GM12878 (cell line): ENCODE measurements around the gene MBD5. TPM values are rescaled to one million over a fixed set of nuclear protein-coding genes. Genes with fewer than 3 reads are reported as not detected.

Experiments used
- ASH2L ChIP-seq: fragments of 300-600, 200-600 bp; sonication (generic); IDR thresholded peaks from 2 replicates; pipeline ENCODE4 v1.6.1; 2017; ENCODE audit warnings: low read depth, mild to moderate bottlenecking, borderline replicate concordance
- BHLHE40 ChIP-seq, 2 experiments: fragments of 450-650 bp in 1 of 2; IDR thresholded peaks; 2 replicates each; pipeline ENCODE4 v1.6.1; 2011 to 2017; ENCODE audit warnings: low read depth in 2 of 2, borderline replicate concordance in 1 of 2, improper control_type of control experiment in 1 of 2, low read length in 1 of 2, mild to moderate bottlenecking in 1 of 2
- EED ChIP-seq: sonication (generic); IDR thresholded peaks from 2 replicates; pipeline ENCODE4 v1.6.1; 2016; ENCODE audit warnings: antibody characterized with exemption, low read depth
- IRF4 ChIP-seq: IDR thresholded peaks from 2 replicates; pipeline ENCODE4 v1.6.1; 2011; ENCODE audit warnings: low read depth, low read length
- MYB ChIP-seq: fragments of 150-350 bp; IDR thresholded peaks from 2 replicates; pipeline ENCODE4 v1.6.1; 2014; ENCODE audit warnings: mild to moderate bottlenecking, low read depth, low read length, borderline replicate concordance
- NFIC ChIP-seq: IDR thresholded peaks from 2 replicates; pipeline ENCODE4 v1.6.1; 2012; ENCODE audit warnings: low read depth, mild to moderate bottlenecking, inconsistent platforms, low read length, moderate library complexity
- POLR2A ChIP-seq: IDR thresholded peaks from 2 replicates; pipeline ENCODE4 v1.6.1; 2011; ENCODE audit warnings: low read depth, mild to moderate bottlenecking, low read length
- STAT1 ChIP-seq: fragments of 450-650 bp; conservative IDR thresholded peaks from 2 replicates; pipeline ENCODE4 v1.6.1; 2014; ENCODE audit warnings: antibody characterized with exemption, mild to moderate bottlenecking
- TARDBP ChIP-seq: IDR thresholded peaks from 2 replicates; pipeline ENCODE4 v1.6.1; 2016; ENCODE audit warnings: borderline replicate concordance
- YBX1 ChIP-seq: fragments of 450-650 bp; IDR thresholded peaks from 2 replicates; pipeline ENCODE4 v1.6.1; 2016; ENCODE audit warnings: antibody characterized with exemption
- polyA plus RNA-seq, 11 experiments: library from polyadenylated mRNA; depleted of rRNA in 4 of 11; unstranded in 6 of 11; stranded (reverse) in 5 of 11; fragments of >200 nt; fragmentation: Nextera tagmentation in 4 of 11; fragmentation: Illumina TruSeq in 1 of 11; extraction: Ambion mirVana in 4 of 11; extraction: Trizol in 1 of 11; gene quantifications; 1 replicate in 1 of 11; 2 replicates in 10 of 11; pipeline versions ENCODE4 v1.2.1 to v1.2.3, GENCODE V29; 2011 to 2016; ENCODE audit warnings: inconsistent platforms in 2 of 11, missing spikeins in 2 of 11, low read depth in 1 of 11
- total RNA-seq, 4 experiments: library from RNA; depleted of rRNA in 3 of 4; stranded (reverse); fragments of >200 nt in 3 of 4; fragmentation: Illumina TruSeq in 1 of 4; extraction: Trizol in 1 of 4; gene quantifications; 2 replicates each; pipeline versions ENCODE4 v1.2.1 to v1.2.3, GENCODE V29; 2013 to 2021
- TF ChIP-seq, protein P1 (sequence below): IDR thresholded peaks from 2 replicates; pipeline ENCODE4 v1.6.1; 2012; ENCODE audit warnings: improper control_type of control experiment, low read depth, low read length; ENCODE audit not compliant: insufficient replicate concordance
- TF ChIP-seq, protein P2 (sequence below): fragments of 450-650 bp; IDR thresholded peaks from 2 replicates; pipeline ENCODE4 v1.6.1; 2017; ENCODE audit warnings: antibody characterized with exemption, mild to moderate bottlenecking, moderate library complexity
- TF ChIP-seq, protein P3 (sequence below): fragments of 450-650 bp; formaldehyde crosslinking; IDR thresholded peaks from 2 replicates; pipeline ENCODE4 v1.4.0; 2020; ENCODE audit warnings: mild to moderate bottlenecking, moderate library complexity
- TF ChIP-seq, protein P4 (sequence below): fragments of 450-650 bp; IDR thresholded peaks from 2 replicates; pipeline ENCODE4 v1.6.1; 2014; ENCODE audit warnings: mild to moderate bottlenecking

MBD5 gene
- total and polyA plus RNA-seq, 10 of the 15 experiments (the other 5 are each of a cell fraction or from before 2014, with no cell fraction given) = 7.4 to 58.0 (median 21.2) TPM

DNA sequence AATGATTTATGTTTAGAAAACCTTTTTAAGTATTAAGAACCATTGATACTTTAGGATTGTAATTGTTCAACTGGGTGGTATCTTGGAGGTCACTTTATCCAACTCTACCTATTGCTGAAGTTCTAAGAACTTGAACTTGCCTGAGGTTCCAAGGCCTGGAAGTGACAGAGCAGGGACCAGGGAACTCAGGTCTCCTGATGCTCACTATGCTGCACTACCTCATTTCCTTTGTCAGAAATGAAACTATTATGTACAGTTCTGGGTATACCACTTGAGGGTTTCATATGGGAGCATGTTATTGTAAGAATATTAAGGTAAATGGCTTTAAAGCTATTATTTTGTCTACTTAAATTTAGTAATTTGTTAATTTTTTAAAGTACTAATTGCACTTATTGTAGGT is 3.0 kb downstream of the MBD5 start (continued):
- TF ChIP-seq, protein P1, sequence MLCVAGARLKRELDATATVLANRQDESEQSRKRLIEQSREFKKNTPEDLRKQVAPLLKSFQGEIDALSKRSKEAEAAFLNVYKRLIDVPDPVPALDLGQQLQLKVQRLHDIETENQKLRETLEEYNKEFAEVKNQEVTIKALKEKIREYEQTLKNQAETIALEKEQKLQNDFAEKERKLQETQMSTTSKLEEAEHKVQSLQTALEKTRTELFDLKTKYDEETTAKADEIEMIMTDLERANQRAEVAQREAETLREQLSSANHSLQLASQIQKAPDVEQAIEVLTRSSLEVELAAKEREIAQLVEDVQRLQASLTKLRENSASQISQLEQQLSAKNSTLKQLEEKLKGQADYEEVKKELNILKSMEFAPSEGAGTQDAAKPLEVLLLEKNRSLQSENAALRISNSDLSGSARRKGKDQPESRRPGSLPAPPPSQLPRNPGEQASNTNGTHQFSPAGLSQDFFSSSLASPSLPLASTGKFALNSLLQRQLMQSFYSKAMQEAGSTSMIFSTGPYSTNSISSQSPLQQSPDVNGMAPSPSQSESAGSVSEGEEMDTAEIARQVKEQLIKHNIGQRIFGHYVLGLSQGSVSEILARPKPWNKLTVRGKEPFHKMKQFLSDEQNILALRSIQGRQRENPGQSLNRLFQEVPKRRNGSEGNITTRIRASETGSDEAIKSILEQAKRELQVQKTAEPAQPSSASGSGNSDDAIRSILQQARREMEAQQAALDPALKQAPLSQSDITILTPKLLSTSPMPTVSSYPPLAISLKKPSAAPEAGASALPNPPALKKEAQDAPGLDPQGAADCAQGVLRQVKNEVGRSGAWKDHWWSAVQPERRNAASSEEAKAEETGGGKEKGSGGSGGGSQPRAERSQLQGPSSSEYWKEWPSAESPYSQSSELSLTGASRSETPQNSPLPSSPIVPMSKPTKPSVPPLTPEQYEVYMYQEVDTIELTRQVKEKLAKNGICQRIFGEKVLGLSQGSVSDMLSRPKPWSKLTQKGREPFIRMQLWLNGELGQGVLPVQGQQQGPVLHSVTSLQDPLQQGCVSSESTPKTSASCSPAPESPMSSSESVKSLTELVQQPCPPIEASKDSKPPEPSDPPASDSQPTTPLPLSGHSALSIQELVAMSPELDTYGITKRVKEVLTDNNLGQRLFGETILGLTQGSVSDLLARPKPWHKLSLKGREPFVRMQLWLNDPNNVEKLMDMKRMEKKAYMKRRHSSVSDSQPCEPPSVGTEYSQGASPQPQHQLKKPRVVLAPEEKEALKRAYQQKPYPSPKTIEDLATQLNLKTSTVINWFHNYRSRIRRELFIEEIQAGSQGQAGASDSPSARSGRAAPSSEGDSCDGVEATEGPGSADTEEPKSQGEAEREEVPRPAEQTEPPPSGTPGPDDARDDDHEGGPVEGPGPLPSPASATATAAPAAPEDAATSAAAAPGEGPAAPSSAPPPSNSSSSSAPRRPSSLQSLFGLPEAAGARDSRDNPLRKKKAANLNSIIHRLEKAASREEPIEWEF = no peak
- TF ChIP-seq ASH2L (no peak), YBX1 (no peak), MYB (no peak), POLR2A (no peak), NFIC (peak; percentile 55; the same call in 1 of the 2 replicates), BHLHE40 (IDR thresholded peaks at IDR 0.05; ENCODE audit: borderline replicate concordance in 1 of 2, low read depth in 2 of 2, low read length in 1 of 2) (no peak), EED (peak; percentile 59; the same call in 1 of the 2 replicates), TARDBP (no peak), STAT1 (no peak), IRF4 (0 out of 2 replicates have a peak, but pooled peaks have one; percentile 26)
- TF ChIP-seq, protein P2, sequence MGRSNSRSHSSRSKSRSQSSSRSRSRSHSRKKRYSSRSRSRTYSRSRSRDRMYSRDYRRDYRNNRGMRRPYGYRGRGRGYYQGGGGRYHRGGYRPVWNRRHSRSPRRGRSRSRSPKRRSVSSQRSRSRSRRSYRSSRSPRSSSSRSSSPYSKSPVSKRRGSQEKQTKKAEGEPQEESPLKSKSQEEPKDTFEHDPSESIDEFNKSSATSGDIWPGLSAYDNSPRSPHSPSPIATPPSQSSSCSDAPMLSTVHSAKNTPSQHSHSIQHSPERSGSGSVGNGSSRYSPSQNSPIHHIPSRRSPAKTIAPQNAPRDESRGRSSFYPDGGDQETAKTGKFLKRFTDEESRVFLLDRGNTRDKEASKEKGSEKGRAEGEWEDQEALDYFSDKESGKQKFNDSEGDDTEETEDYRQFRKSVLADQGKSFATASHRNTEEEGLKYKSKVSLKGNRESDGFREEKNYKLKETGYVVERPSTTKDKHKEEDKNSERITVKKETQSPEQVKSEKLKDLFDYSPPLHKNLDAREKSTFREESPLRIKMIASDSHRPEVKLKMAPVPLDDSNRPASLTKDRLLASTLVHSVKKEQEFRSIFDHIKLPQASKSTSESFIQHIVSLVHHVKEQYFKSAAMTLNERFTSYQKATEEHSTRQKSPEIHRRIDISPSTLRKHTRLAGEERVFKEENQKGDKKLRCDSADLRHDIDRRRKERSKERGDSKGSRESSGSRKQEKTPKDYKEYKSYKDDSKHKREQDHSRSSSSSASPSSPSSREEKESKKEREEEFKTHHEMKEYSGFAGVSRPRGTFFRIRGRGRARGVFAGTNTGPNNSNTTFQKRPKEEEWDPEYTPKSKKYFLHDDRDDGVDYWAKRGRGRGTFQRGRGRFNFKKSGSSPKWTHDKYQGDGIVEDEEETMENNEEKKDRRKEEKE = no peak
- TF ChIP-seq, protein P3, sequence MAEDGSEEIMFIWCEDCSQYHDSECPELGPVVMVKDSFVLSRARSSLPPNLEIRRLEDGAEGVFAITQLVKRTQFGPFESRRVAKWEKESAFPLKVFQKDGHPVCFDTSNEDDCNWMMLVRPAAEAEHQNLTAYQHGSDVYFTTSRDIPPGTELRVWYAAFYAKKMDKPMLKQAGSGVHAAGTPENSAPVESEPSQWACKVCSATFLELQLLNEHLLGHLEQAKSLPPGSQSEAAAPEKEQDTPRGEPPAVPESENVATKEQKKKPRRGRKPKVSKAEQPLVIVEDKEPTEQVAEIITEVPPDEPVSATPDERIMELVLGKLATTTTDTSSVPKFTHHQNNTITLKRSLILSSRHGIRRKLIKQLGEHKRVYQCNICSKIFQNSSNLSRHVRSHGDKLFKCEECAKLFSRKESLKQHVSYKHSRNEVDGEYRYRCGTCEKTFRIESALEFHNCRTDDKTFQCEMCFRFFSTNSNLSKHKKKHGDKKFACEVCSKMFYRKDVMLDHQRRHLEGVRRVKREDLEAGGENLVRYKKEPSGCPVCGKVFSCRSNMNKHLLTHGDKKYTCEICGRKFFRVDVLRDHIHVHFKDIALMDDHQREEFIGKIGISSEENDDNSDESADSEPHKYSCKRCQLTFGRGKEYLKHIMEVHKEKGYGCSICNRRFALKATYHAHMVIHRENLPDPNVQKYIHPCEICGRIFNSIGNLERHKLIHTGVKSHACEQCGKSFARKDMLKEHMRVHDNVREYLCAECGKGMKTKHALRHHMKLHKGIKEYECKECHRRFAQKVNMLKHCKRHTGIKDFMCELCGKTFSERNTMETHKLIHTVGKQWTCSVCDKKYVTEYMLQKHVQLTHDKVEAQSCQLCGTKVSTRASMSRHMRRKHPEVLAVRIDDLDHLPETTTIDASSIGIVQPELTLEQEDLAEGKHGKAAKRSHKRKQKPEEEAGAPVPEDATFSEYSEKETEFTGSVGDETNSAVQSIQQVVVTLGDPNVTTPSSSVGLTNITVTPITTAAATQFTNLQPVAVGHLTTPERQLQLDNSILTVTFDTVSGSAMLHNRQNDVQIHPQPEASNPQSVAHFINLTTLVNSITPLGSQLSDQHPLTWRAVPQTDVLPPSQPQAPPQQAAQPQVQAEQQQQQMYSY (CRISPR knock-in tag) = no peak
- TF ChIP-seq, protein P4, sequence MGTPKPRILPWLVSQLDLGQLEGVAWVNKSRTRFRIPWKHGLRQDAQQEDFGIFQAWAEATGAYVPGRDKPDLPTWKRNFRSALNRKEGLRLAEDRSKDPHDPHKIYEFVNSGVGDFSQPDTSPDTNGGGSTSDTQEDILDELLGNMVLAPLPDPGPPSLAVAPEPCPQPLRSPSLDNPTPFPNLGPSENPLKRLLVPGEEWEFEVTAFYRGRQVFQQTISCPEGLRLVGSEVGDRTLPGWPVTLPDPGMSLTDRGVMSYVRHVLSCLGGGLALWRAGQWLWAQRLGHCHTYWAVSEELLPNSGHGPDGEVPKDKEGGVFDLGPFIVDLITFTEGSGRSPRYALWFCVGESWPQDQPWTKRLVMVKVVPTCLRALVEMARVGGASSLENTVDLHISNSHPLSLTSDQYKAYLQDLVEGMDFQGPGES = no peak
